Activated CD8-positive, alpha-beta memory T cell treated with anti-CD3 and anti-CD28 coated beads for 48 hours (primary cell): ENCODE data around the gene SMCO3.

Source experiments
- DNase-seq, 3 experiments: peaks; one replicate each; pipeline ENCODE4 v3.0.0-alpha.2; 2020; ENCODE audit warnings: low read depth in 2 of 3, low spot score in 2 of 3

The SMCO3 gene

GRCh38 chr12:14814014-14814413 is at the start of gene SMCO3:
Gene SMCO3, minus strand, starts transcription at chr12:14814182. Its CDS starts 7,502 bp downstream, at chr12:14806680.
- DNase-seq = no peak

DNA sequence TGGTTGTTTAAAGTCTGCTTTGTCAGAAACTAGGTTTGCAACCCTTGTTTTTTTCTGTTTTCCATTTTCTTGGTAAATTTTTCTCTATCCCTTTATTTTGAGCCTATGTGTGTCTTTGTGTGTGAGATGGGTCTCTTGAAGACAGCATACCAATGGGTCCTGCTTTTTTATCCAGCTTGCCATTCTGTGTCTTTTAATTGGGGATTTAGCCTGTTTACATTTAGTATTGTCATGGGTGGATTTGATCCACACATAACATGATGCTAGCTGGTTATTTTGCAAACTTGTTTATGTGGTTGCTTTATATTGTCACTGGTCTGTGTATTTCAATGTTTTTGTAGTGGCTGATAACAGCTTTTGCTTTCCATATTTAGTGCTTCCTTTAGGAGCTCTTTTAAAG is 46.5 kb upstream of the SMCO3 start:
- DNase-seq = no peak

DNA sequence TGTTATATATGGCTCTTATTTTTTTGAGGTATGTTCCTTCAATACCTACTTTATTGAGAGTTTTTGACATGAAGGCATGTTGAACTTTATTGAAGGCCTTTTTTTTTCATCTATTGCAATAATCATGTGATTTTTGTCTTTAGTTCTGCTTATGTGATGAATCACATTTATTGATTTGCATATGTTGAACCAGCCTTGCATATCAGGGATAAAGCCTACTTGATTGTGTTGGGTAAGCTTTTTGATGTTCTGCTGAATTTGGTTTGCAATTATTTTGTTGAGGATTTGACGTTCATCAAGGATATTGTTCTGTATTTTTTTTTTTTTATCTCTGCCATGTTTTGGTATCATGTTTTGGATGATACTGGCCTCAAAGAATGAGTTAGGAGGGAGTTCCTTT is 44.5 kb upstream of the SMCO3 start:
- DNase-seq = no peak

- no peak for DNase-seq
These were observed 40.7 kb upstream of the SMCO3 start for GRCh38 chr12:14854586-14855183.

DNA sequence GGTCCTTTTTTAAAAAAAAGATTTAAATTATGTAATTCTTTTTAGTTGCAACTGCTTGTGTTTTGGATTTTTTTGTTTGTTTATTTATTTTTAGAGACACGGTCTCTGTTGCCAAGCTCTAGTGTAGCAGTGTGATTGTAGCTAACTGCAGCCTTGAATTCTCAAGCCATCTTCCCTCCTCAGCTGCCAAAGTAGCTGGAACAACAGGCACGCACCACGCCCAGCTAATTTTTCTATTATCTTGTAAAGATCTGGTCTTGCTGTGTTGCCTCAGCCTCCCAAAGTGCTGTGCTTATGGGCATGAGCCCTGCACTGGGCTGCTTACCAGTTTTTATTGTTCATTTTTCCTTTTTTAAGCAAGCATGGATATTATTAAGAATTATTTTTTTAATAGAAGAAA is 40.0 kb upstream of the SMCO3 start:
- no peak for DNase-seq

DNA sequence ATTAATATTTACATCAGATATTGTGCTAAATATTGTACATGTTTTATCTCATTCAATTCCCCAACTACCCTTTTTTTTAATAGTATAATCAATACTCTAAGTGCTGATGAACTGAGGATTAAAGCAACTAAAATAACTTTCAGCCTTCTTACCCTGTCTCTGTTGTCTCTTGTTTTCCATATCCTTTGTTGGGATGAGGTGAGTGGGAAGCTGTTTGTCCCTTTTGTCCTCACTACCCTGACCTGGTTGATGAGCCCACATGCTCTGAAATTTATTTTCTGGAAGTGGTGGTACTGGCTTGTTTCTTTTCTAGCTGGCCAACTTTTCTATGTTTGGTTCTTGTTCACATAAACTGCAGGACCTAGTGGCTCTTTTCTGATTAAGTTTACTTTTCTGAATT is 38.9 kb upstream of the SMCO3 start:
- no peak for DNase-seq

DNA sequence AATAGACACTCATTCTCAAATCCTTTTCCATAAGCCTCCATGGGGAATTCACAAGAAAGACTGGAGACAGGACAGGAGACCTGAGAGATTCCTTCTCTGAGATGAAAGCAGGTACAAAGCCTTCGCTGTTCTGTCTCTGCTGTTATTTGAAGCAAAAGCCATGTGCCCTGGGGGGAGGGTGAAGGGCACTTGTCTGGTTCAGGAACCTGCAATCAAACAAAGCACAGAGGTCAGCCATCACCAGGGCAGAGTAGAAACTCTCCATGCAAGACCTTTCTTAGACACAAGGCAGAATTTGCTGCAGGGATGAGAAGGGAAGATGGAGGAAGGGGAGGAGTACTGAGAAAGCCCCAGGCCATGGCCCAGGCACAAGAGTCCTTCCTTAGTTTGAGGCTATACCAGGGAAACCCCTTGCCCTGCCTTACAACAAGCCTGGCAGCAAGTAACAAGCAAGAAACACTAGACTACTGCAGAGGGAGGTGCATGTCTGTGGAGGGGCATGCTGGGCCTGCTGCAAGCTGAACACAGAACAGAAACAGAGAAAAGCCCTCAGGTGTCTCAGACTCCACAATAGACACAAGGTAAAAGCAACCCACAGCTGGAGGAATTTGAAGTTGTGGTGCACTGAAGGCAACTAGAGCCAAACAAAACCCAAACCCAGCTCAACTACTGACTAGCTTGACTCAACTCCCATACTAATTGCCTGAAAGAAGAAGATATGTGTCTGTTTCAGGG is 37.1 kb upstream of the SMCO3 start:
- no peak for DNase-seq

GRCh38 chr12:14849661-14850060 is 35.7 kb upstream of the SMCO3 start:
- no peak for DNase-seq

DNA sequence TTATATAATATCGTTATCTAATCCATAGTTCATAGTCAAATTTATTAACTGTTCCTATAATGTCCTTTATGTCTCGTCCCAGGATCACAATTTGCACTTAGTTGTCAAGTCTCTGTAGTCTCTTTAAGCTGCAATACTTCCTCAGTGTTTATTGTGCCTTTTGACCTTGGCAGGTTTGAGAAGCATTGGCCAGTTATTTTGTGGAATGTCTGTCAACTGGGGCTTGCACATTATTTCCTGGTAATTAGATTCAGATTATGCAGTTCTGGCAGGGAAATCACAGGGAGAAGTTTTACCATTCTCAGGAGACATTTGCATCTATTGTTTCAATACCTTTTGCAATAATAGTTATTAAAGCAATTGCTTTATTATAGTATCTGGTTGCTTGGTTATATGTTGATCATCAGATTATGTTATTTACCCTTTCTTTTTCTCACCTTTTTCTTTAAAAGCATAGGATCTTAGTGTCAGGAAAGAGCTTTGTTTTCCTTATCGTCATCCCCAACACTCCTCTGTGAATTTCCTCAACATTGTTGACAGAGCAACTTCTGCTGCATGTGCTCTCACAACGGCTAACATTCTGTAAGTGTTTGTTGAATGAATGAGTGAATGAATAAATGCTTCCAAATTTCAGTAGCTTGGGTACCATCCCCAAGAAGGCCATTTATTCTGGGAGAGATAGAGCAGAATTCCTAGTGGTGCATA is 33.0 kb upstream of the SMCO3 start:
- no peak for DNase-seq

DNA sequence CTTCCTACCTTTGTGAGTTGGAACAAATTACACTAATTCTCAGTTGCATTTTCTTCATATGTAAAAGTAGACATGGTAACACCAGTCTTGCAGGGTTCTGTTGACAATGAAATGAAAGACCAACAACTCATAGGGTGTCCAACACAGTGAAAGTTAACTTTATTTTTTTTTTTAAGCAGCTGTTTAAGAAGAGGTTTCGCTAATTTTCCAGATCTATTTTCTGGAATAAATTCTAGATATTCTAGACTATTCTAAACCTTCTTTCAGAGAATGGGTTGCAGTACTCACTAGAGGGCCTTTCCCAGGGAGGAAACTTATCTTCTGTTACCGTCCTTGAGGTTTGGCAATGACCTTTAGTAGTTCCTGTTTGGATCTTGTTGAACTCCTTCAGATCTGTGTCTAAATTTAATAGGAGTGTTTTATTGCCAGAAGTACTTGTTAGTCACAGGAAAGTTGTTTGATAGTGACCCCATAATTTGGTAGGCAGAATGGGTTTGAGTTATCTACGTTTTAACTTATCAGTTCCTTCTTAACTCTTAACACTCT is 32.1 kb upstream of the SMCO3 start:
- no peak for DNase-seq

GRCh38 chr12:14845350-14845750 is 31.4 kb upstream of the SMCO3 start:
- DNase-seq = peak in 1 of 3 experiments; percentile 6

DNA sequence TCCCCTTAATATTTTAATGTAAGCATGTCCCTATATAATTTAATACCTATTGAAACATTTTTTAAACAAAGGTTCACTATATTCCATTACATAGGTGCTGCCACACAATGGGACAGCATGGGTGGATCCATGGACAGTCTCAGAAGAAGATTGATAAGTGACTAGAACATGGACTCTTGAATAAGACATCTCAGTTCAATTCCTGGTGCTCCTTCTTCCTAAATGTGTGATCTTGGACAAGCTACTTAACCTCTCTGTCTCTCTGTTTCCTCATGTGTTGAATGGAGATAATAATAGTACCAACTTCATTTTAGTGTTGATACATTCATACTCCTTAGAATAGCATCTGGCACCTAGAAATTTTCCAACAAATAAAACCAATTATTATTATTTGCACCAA is 30.4 kb upstream of the SMCO3 start:
- no peak for DNase-seq

DNA sequence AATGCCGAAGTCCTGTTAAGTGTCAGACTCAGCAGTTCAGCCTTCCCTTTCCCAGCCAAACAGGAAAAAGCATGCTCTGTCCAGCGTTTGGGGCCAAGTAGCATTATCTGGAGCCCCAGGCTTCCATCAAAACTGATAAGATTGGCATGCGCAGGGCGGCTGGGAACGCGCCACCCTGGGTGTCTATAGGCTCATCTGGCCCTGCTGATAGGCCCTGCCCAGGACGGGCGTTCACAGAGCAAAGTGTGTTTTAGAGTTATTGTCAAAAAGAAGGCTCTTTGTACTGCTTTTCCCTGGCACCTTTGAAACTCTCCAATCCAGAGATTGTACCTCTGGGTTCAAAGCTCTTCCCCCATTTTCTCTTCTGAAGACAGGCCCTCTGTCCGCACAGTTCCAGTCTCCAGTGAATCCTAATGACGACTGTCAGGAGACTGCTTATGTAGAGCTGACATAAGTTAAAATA is 29.5 kb upstream of the SMCO3 start, which contains the start of gene ART4:
Gene ART4 (minus strand): TSS at position 102 of the 463 bp plus-strand sequence. CDS start 413 bp downstream, outside the sequence.
- no peak for DNase-seq

DNA sequence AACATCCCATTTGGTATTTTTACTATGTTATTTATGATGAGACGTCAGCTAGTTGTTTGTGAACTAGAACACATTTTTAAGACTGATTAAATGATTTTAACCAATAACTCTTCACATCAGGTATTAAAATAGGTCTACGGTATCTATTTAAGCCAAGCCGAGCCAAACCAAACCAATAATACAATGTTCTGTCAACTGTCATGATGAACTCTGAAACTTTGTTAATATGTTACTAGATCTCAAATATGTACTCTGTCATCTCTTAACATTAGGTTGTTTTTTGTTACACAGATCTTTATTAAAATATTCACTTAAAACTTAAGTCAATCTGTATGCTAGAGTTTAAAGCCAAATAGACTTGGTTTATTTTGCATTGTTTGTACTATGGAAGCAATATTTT is 28.3 kb upstream of the SMCO3 start:
- no peak for DNase-seq

DNA sequence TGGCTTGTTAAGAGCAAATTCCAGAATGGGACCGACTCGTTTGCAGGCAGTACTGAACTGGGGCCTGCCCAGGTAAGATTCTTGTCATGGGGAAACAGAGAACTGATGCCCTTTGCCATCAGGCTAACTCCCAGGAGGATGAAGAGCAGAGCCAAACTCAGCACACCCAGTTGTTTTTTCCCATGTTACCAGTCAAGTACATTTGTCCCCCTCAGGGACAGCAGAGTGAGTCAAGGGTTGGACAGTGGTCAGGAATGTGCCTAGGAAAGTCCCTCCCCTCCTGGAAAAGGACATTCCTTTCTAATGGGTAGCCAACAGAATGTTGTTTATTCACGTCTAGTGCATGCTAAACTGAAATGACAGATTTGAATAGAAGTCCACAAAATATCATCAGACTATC is 27.8 kb upstream of the SMCO3 start:
- no peak for DNase-seq

- no peak for DNase-seq
These were observed 26.6 kb upstream of the SMCO3 start for GRCh38 chr12:14840616-14841015.

DNA sequence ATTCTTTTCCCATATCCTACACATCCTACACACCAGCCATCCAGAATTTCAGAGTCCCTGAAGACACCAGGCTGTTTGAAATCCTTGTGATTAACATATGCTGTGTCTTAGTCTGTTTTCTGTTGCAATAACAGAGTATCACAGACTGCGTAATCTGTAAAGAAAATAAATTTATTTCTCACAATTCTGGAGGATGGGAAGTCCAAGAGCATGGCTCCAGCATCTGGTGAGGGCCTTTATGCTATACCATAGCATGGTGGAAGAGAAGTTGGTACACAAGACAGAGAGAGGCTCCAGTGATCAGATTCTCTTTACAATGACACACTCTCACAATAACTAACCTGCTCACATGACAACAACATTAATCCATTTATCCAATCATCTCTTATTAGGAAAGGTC is 25.3 kb upstream of the SMCO3 start:
- DNase-seq = no peak

DNA sequence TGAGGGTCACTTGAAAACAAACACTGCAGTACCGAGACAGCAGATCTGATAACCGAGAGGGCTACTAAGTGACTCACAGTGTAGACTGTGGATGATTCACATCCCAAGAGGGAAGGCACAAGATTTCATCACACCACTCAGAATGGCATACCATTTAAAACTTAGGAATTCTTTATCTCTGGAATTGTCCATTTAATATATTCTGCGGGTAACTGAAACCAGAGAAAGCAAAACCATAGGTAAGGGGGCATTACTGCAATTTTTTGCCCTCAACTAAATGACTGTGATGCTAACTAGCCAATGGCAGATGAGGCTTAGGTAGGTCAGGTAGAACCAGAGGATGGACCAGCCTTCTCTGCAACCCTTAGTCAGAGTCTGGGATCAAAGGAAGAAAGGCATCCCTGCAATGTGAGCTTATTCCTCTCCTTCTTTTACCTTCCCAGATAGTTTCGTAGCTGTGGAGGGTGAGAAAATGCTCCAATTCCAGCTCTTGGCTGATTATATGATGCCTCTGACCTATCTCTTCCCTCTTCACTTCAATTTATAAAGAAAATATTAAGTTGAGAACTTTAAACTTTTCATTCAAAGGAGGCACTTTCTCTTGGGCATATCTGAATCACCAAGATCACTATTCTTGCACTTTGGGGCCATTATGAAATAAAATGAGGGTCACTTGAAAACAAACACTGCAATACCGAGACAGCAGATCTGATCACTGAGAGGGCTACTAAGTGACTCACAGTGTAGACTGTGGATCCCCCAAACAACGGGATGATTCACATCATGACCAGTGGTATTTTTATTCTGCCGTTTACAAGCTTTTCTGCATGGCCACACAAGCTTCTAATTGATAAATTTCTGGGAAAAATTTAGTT is 22.6 kb upstream of the SMCO3 start:
- DNase-seq = no peak

DNA sequence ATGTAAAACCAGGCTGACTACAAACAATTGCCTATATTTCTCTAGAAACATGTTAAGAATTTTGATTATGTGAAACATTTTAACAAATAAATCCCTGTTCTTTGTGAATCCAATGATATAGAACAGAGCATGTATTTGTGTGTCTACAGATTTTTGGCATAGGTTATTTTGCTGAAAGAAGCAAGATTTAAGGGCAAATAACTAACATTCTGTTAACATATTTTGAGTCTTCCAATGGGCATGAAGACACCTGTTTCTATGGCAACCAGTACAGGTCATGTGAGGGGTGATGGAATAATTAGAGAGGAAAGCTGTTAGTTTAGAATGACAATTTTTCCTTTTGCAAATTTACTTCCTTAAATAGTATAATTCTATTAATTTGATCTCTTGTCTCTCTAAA is 20.5 kb upstream of the SMCO3 start:
- DNase-seq = no peak

DNA sequence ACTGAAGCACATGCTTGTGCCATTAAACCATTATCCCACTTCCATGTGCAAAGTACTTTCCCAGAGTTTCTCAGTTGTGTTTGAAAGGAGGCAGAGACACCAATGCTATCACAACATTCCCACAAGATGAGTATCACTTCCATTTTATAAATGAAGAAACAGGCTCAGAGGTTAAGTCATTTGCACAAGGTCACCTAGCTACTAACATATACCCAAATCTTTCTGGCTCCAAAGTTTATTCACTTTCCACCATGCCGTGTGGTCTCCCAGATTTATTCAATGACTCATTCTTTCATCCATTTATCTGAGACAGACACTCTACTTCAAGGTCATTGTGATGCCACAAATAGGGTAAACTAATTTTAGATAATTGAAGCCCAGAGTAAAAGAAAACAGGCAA is 20.0 kb upstream of the SMCO3 start:
- DNase-seq = no peak

GRCh38 chr12:14833336-14833735 is 19.4 kb upstream of the SMCO3 start:
- DNase-seq = no peak
